ENCODE results near the gene SLC49A3. TPM values are rescaled to one million over a fixed set of nuclear protein-coding genes. Genes with fewer than 3 reads are reported as not detected.

SLC49A3 gene
- total RNA-seq, 2 experiments from 2014 or later = 0.23 TPM; not detected in 1

GRCh38 chr4:654871-655463 lies 34.0 kb downstream of the SLC49A3 start:
- no peaks in the 10 kb centered on the region for H3K4me1 Mint-ChIP-seq (ENCODE audit: low read depth)
- H3K36me3 Mint-ChIP-seq (ENCODE audit: low read depth) = peaks cover 3% of the 10 kb centered on the region
- H3K27me3 Mint-ChIP-seq = no peaks in the 10 kb centered on the region
- no peak overlapping the region for H3K4me3 Mint-ChIP-seq
- H3K27ac Mint-ChIP-seq = no peak overlapping the region
- H3K9me3 Mint-ChIP-seq = no peaks in the 10 kb centered on the region
- ChIA-PET POLR2A (no interaction called here), CTCF (no interaction called here)
- DNase-seq (no peak), ATAC-seq (no peak)
- intact Hi-C loops (cut with micrococcal nuclease) = no loop called here
- TF ChIP-seq, protein P1, sequence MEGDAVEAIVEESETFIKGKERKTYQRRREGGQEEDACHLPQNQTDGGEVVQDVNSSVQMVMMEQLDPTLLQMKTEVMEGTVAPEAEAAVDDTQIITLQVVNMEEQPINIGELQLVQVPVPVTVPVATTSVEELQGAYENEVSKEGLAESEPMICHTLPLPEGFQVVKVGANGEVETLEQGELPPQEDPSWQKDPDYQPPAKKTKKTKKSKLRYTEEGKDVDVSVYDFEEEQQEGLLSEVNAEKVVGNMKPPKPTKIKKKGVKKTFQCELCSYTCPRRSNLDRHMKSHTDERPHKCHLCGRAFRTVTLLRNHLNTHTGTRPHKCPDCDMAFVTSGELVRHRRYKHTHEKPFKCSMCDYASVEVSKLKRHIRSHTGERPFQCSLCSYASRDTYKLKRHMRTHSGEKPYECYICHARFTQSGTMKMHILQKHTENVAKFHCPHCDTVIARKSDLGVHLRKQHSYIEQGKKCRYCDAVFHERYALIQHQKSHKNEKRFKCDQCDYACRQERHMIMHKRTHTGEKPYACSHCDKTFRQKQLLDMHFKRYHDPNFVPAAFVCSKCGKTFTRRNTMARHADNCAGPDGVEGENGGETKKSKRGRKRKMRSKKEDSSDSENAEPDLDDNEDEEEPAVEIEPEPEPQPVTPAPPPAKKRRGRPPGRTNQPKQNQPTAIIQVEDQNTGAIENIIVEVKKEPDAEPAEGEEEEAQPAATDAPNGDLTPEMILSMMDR (IDR thresholded peaks at IDR 0.05) = no peak

- H3K4me3 Mint-ChIP-seq = no peak overlapping the region
- DNase-seq (no peak), ATAC-seq (no peak)
- TF ChIP-seq, protein P1 (IDR thresholded peaks at IDR 0.05) = no peak
- CTCF ChIA-PET = no interaction called here
- no peaks in the 10 kb centered on the region for H3K9me3 Mint-ChIP-seq
- H3K27ac Mint-ChIP-seq = no peak overlapping the region
- POLR2A ChIA-PET = no interaction called here
- intact Hi-C loops (cut with micrococcal nuclease) = no loop called here
- H3K36me3 Mint-ChIP-seq (ENCODE audit: low read depth) = no peaks in the 10 kb centered on the region
- no peaks in the 10 kb centered on the region for H3K4me1 Mint-ChIP-seq (ENCODE audit: low read depth)
- H3K27me3 Mint-ChIP-seq = no peaks in the 10 kb centered on the region
Measured at GRCh38 chr4:654503-654845, 34.5 kb downstream of the SLC49A3 start.

DNA sequence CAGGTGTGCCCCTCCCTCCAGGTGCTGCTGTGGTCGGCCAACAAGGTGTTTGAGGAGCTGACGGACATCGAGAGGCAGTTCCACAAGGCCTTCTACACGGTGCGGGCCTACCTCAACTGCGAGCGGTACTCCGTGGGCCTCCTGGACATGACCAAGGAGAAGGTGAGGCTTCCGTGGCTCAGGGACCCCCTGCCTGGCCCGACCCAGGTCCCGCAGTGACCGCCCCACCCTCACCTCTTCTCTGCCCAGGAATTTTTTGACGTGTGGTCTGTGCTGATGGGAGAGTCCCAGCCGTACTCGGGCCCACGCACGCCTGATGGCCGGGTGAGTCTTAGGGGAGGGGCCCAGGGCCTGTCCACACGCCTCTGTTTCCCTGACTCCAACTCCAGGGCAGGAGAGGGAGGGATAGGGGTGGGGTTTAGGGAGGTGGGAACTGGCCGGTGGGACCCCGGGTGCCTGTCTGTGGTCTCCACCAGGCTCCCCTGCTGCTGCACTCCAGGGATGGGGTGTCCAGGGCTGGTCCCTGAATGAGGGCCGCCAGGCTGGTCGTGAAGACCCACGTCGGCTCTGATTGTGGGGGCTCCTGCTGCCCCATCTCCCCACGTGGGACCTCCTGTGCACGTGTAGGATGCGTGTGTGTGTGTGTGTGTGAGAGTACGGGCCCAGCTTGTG lies 35.0 kb downstream of the SLC49A3 start:
- ATAC-seq (no peak), DNase-seq (no peak)
- CTCF ChIA-PET = no interaction called here
- H3K36me3 Mint-ChIP-seq (ENCODE audit: low read depth) = no peaks in the 10 kb centered on the region
- H3K9me3 Mint-ChIP-seq = no peaks in the 10 kb centered on the region
- TF ChIP-seq, protein P1 (IDR thresholded peaks at IDR 0.05) = no peak
- H3K27me3 Mint-ChIP-seq = peaks cover 2% of the 10 kb centered on the region
- POLR2A ChIA-PET = no interaction called here
- no peaks in the 10 kb centered on the region for H3K4me1 Mint-ChIP-seq (ENCODE audit: low read depth)
- no peak overlapping the region for H3K4me3 Mint-ChIP-seq
- intact Hi-C loops (cut with micrococcal nuclease) = no loop called here
- H3K27ac Mint-ChIP-seq = no peak overlapping the region

DNA sequence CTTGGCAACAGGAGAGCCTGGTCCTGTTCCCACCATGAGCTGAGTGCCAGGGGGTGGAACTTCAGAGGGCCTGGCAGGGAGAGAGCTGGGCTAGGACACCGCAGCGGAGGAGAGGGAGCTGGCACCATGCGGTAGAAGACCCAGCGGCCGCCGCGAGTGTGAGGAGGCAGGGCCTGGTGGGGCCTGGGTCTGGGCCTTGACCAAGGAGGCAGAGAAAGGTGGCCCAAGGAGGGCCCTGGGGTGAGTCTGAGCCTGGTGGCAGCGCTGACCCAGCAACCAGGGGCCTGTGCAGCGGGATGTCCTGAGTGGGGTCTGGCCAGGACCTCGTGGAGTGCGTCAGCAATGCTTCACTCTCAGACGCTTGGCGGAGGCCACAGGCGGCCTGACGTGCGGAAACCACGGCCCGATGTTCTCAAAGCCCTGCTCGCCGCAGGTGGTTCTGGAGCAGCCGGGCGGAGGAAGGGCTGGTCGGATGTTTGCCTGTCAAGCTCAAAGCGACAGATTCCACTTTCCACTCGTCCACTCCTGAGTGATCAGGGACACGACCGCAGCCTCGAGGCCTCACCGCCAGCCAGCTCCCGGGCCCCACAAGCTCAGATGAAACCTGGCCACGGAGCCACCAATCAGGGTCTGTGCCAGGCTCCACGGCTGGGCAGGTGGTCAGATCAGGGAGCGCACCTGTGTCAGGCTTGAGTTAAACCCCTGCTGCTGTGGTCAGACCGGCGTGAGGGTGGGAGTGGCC lies 35.7 kb downstream of the SLC49A3 start:
- H3K27ac Mint-ChIP-seq = no peak overlapping the region
- POLR2A ChIA-PET = no interaction called here
- CTCF ChIA-PET = interaction anchor here (0.8 to 1.6 kb wide), 2 partner anchors 12 to 409 kb away, joined by 3 read pairs; no protein-coding TSS in a partner anchor

More for the DNA sequence above, 35.7 kb downstream of the SLC49A3 start:
- DNase-seq (no peak), ATAC-seq (no peak)
- H3K36me3 Mint-ChIP-seq (ENCODE audit: low read depth) = no peaks in the 10 kb centered on the region
- H3K4me3 Mint-ChIP-seq = no peak overlapping the region
- intact Hi-C loops (cut with micrococcal nuclease) = no loop called here
- H3K9me3 Mint-ChIP-seq = no peaks in the 10 kb centered on the region
- no peaks in the 10 kb centered on the region for H3K4me1 Mint-ChIP-seq (ENCODE audit: low read depth)
- peaks cover 2% of the 10 kb centered on the region for H3K27me3 Mint-ChIP-seq
- TF ChIP-seq, protein P1 (IDR thresholded peaks at IDR 0.05) = no peak

Measured in activated CD8-positive, alpha-beta T cell treated with anti-CD3 and anti-CD28 coated beads for 36 hours (primary cell).